ENCODE data around the gene MYRFL.

- TF ChIP-seq POLR2A (IDR thresholded peaks at IDR 0.05; ENCODE audit: low read depth) = no peak
- TF ChIP-seq CTCF (IDR thresholded peaks at IDR 0.05) = no peak
- TF ChIP-seq EP300 (IDR thresholded peaks at IDR 0.05) = no peak
Observed at GRCh38 chr12:69947897-69948296, 122.9 kb downstream of the MYRFL start.
